ENCODE results near the gene ZFAND3. TPM values are rescaled to one million over a fixed set of nuclear protein-coding genes. Genes with fewer than 3 reads are reported as not detected.
"Not testable (repeated sequence)": the region's sequence is repeated elsewhere in the genome, so short reads cannot be mapped to it uniquely, and the experiment has no call there.

Gene ZFAND3
- polyA plus RNA-seq, 1 donor from 2014 or later = 19.7 TPM

- Histone ChIP-seq H3K36me3 (ENCODE audit: insufficient read depth, low read length) (no peaks in the 10 kb centered on the region), H3K79me2 (replicated peaks; ENCODE audit: insufficient read depth, low read length) (peaks cover 32% of the 10 kb centered on the region), H4K20me1 (ENCODE audit: insufficient read depth) (no peaks in the 10 kb centered on the region), H3K9ac (ENCODE audit: low read length) (no peak overlapping the region), H3K9me3 (ENCODE audit: low read length) (no peaks in the 10 kb centered on the region), H3K27me3 (ENCODE audit: insufficient read depth, low read depth, low read length) (no peaks in the 10 kb centered on the region), H3K4me2 (ENCODE audit: low read length) (no peak overlapping the region), H3F3A (ENCODE audit: insufficient read depth, low read length, poor library complexity, severe bottlenecking) (no peaks in the 10 kb centered on the region), H3K27ac (ENCODE audit: low read length) (no peak overlapping the region), H3K9me2 (ENCODE audit: insufficient read depth, low read length) (no peaks in the 10 kb centered on the region), H3K4me3 (ENCODE audit: low read length) (no peak overlapping the region), H2AFZ (ENCODE audit: low read depth, low read length) (no peak overlapping the region)
- no peak for TF ChIP-seq SMC3 (conservative IDR thresholded peaks at IDR 0.05; ENCODE audit: poor library complexity)
- TF ChIP-seq MXI1 (conservative IDR thresholded peaks at IDR 0.05; ENCODE audit: poor library complexity, severe bottlenecking) = no peak
- no peak for TF ChIP-seq POLR2AphosphoS5 (IDR thresholded peaks at IDR 0.05)
- no peak for TF ChIP-seq TAF1 (IDR thresholded peaks at IDR 0.05; ENCODE audit: low read depth)
- no peak for TF ChIP-seq RAD21 (conservative IDR thresholded peaks at IDR 0.05)
- no peak for TF ChIP-seq EZH2 (IDR thresholded peaks at IDR 0.05; ENCODE audit: borderline replicate concordance, insufficient read depth, low read length, poor library complexity, severe bottlenecking)
- TF ChIP-seq CTCF (IDR thresholded peaks at IDR 0.05; ENCODE audit: poor library complexity, severe bottlenecking) = no peak
- TF ChIP-seq REST (IDR thresholded peaks at IDR 0.05; ENCODE audit: borderline replicate concordance) = no peak
- no peak for TF ChIP-seq EP300 (conservative IDR thresholded peaks at IDR 0.05; ENCODE audit: poor library complexity, severe bottlenecking)
Measured at GRCh38 chr6:37992749-37993148, 173.2 kb downstream of the ZFAND3 start.

- not testable (repeated sequence) for H4K20me1 ChIP-seq (ENCODE audit: insufficient read depth)
Measured at GRCh38 chr6:37993194-37993593, 173.7 kb downstream of the ZFAND3 start.

DNA sequence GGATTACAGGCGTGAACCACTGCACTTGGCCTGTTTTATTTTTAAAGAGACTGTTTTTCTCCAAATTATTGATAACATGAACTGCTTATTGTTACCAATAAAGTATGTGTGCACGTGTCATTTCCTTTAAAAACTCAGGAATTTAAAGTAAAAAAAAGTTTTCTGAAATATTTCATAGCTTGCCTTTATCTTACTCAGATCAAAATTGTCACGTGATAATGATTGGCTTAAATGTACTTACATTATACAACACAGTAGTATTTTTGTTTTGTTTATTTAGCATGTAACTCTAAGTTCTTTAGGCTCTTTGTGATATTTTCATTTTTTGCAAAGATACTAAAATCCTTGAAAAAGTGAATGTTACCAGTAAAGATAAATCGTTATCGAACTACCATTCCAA, 174.1 kb downstream of the ZFAND3 start:
- no peaks in the 10 kb centered on the region for H4K20me1 ChIP-seq (ENCODE audit: insufficient read depth)

More at GRCh38 chr6:37993194-37993593, 173.7 kb downstream of the ZFAND3 start:
- not testable (repeated sequence) for H3K27ac ChIP-seq (ENCODE audit: low read length); H3K36me3 ChIP-seq (ENCODE audit: insufficient read depth, low read length); H3K4me2 ChIP-seq (ENCODE audit: low read length); H3K9ac ChIP-seq (ENCODE audit: low read length); H3K27me3 ChIP-seq (ENCODE audit: insufficient read depth, low read depth, low read length); H3K9me3 ChIP-seq (ENCODE audit: low read length); H2AFZ ChIP-seq (ENCODE audit: low read depth, low read length); H3F3A ChIP-seq (ENCODE audit: insufficient read depth, low read length, poor library complexity, severe bottlenecking); H3K4me3 ChIP-seq (ENCODE audit: low read length); H3K9me2 ChIP-seq (ENCODE audit: insufficient read depth, low read length)
- H3K79me2 ChIP-seq (replicated peaks; ENCODE audit: insufficient read depth, low read length) = peaks cover 32% of the 10 kb centered on the region

More for the DNA sequence above, 174.1 kb downstream of the ZFAND3 start:
- Histone ChIP-seq H3K79me2 (replicated peaks; ENCODE audit: insufficient read depth, low read length) (peaks cover 32% of the 10 kb centered on the region), H3K4me2 (ENCODE audit: low read length) (no peak overlapping the region), H3K27me3 (ENCODE audit: insufficient read depth, low read depth, low read length) (no peaks in the 10 kb centered on the region), H2AFZ (ENCODE audit: low read depth, low read length) (no peak overlapping the region), H3F3A (ENCODE audit: insufficient read depth, low read length, poor library complexity, severe bottlenecking) (no peaks in the 10 kb centered on the region), H3K9me3 (ENCODE audit: low read length) (no peaks in the 10 kb centered on the region), H3K36me3 (ENCODE audit: insufficient read depth, low read length) (no peaks in the 10 kb centered on the region), H3K9ac (ENCODE audit: low read length) (no peak overlapping the region), H3K9me2 (ENCODE audit: insufficient read depth, low read length) (no peaks in the 10 kb centered on the region), H3K4me3 (ENCODE audit: low read length) (no peak overlapping the region), H3K27ac (ENCODE audit: low read length) (peak overlapping the region; percentile 5)
- TF ChIP-seq EP300 (conservative IDR thresholded peaks at IDR 0.05; ENCODE audit: poor library complexity, severe bottlenecking) (no peak), CTCF (IDR thresholded peaks at IDR 0.05; ENCODE audit: poor library complexity, severe bottlenecking) (no peak), POLR2AphosphoS5 (IDR thresholded peaks at IDR 0.05) (no peak), SMC3 (conservative IDR thresholded peaks at IDR 0.05; ENCODE audit: poor library complexity) (no peak), EZH2 (IDR thresholded peaks at IDR 0.05; ENCODE audit: borderline replicate concordance, insufficient read depth, low read length, poor library complexity, severe bottlenecking) (no peak), MXI1 (conservative IDR thresholded peaks at IDR 0.05; ENCODE audit: poor library complexity, severe bottlenecking) (no peak), RAD21 (conservative IDR thresholded peaks at IDR 0.05) (no peak), TAF1 (IDR thresholded peaks at IDR 0.05; ENCODE audit: low read depth) (no peak), REST (IDR thresholded peaks at IDR 0.05; ENCODE audit: borderline replicate concordance) (no peak)

All from neural cell (in vitro differentiated cells).